ENCODE measurements around the gene LARGE1.
"Not testable (repeated sequence)": the region's sequence is repeated elsewhere in the genome, so short reads cannot be mapped to it uniquely, and the experiment has no call there.

Gene LARGE1

GRCh38 chr22:33569559-33569958, 350.7 kb downstream of the LARGE1 start:
- DNase-seq (ENCODE audit: low read depth in 2 of 3, low spot score in 1 of 3) = no peak

- DNase-seq (ENCODE audit: low read depth in 2 of 3, low spot score in 1 of 3) = no peak
Measured at GRCh38 chr22:33569018-33569417, 351.3 kb downstream of the LARGE1 start.

GRCh38 chr22:33566495-33566894, 353.8 kb downstream of the LARGE1 start:
- not testable (repeated sequence) for DNase-seq (ENCODE audit: low read depth in 2 of 3, low spot score in 1 of 3)

- peak in 1 of 3 donors; percentile 6 for DNase-seq (ENCODE audit: low read depth in 2 of 3, low spot score in 1 of 3)
Measured at GRCh38 chr22:33565580-33565995, 354.7 kb downstream of the LARGE1 start.

GRCh38 chr22:33564683-33565082, 355.6 kb downstream of the LARGE1 start:
- no peak for DNase-seq (ENCODE audit: low read depth in 2 of 3, low spot score in 1 of 3)

GRCh38 chr22:33563220-33563964, 356.9 kb downstream of the LARGE1 start:
- no peak for DNase-seq (ENCODE audit: low read depth in 2 of 3, low spot score in 1 of 3)

- DNase-seq (ENCODE audit: low read depth in 2 of 3, low spot score in 1 of 3) = no peak
Measured at GRCh38 chr22:33562501-33562900, 357.8 kb downstream of the LARGE1 start.

- no peak for DNase-seq (ENCODE audit: low read depth in 2 of 3, low spot score in 1 of 3)
Measured at GRCh38 chr22:33561149-33561807, 359.0 kb downstream of the LARGE1 start.

GRCh38 chr22:33557836-33558235, 362.4 kb downstream of the LARGE1 start:
- no peak for DNase-seq (ENCODE audit: low read depth in 2 of 3, low spot score in 1 of 3)

GRCh38 chr22:33555814-33556522, 364.3 kb downstream of the LARGE1 start:
- no peak for DNase-seq (ENCODE audit: low read depth in 2 of 3, low spot score in 1 of 3)

GRCh38 chr22:33553493-33553892, 366.8 kb downstream of the LARGE1 start:
- no peak for DNase-seq (ENCODE audit: low read depth in 2 of 3, low spot score in 1 of 3)

GRCh38 chr22:33544707-33545106, 375.6 kb downstream of the LARGE1 start:
- no peak for DNase-seq (ENCODE audit: low read depth in 2 of 3, low spot score in 1 of 3)

GRCh38 chr22:33542722-33543121, 377.6 kb downstream of the LARGE1 start:
- DNase-seq (ENCODE audit: low read depth in 2 of 3, low spot score in 1 of 3) = no peak

GRCh38 chr22:33542153-33542552, 378.1 kb downstream of the LARGE1 start:
- no peak for DNase-seq (ENCODE audit: low read depth in 2 of 3, low spot score in 1 of 3)

- DNase-seq (ENCODE audit: low read depth in 2 of 3, low spot score in 1 of 3) = no peak
Measured at GRCh38 chr22:33539902-33540751, 380.1 kb downstream of the LARGE1 start.

GRCh38 chr22:33539202-33539901, 380.9 kb downstream of the LARGE1 start:
- DNase-seq (ENCODE audit: low read depth in 2 of 3, low spot score in 1 of 3) = no peak

- DNase-seq (ENCODE audit: low read depth in 2 of 3, low spot score in 1 of 3) = no peak
Measured at GRCh38 chr22:33538277-33538885, 381.9 kb downstream of the LARGE1 start.

GRCh38 chr22:33537059-33537458, 383.2 kb downstream of the LARGE1 start:
- DNase-seq (ENCODE audit: low read depth in 2 of 3, low spot score in 1 of 3) = no peak

GRCh38 chr22:33535937-33536875, 384.1 kb downstream of the LARGE1 start:
- no peak for DNase-seq (ENCODE audit: low read depth in 2 of 3, low spot score in 1 of 3)
